ENCODE data around the gene OPN5.

The OPN5 gene

DNA sequence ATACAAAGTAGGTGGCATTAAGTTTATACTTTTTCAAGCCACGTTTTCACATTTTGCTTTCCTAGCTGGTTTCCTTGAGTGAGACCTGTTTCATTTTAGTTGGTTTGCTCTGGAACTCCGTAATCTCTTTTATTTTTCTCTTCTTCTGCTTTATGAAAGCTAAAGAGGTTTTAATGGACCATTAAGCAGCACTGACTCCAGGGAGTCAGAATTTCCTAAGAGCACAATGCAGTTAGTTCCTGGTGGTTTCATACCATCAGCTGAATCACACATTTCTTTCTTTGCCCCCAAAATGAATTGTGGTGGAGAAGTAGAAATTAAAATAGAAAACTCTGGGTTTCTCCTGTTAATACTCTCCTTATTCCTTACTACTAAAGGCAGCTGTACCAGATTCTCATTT is 3.4 kb downstream of the OPN5 start:
- no peak for DNase-seq (ENCODE audit: low spot score)
- in situ Hi-C loops (cut with MboI; ENCODE audit: low pct_unique_long_range_greater_than_20kb, low sequenced_read_pairs, unreplicated experiment), result loop anchor here (25.0 kb wide), 1 partner anchor 1627 kb away; no protein-coding TSS in a partner anchor
- TF ChIP-seq, protein P1, sequence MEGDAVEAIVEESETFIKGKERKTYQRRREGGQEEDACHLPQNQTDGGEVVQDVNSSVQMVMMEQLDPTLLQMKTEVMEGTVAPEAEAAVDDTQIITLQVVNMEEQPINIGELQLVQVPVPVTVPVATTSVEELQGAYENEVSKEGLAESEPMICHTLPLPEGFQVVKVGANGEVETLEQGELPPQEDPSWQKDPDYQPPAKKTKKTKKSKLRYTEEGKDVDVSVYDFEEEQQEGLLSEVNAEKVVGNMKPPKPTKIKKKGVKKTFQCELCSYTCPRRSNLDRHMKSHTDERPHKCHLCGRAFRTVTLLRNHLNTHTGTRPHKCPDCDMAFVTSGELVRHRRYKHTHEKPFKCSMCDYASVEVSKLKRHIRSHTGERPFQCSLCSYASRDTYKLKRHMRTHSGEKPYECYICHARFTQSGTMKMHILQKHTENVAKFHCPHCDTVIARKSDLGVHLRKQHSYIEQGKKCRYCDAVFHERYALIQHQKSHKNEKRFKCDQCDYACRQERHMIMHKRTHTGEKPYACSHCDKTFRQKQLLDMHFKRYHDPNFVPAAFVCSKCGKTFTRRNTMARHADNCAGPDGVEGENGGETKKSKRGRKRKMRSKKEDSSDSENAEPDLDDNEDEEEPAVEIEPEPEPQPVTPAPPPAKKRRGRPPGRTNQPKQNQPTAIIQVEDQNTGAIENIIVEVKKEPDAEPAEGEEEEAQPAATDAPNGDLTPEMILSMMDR (IDR thresholded peaks at IDR 0.05; ENCODE audit: extremely low read depth, insufficient read depth, missing control alignments), result no peak

DNA sequence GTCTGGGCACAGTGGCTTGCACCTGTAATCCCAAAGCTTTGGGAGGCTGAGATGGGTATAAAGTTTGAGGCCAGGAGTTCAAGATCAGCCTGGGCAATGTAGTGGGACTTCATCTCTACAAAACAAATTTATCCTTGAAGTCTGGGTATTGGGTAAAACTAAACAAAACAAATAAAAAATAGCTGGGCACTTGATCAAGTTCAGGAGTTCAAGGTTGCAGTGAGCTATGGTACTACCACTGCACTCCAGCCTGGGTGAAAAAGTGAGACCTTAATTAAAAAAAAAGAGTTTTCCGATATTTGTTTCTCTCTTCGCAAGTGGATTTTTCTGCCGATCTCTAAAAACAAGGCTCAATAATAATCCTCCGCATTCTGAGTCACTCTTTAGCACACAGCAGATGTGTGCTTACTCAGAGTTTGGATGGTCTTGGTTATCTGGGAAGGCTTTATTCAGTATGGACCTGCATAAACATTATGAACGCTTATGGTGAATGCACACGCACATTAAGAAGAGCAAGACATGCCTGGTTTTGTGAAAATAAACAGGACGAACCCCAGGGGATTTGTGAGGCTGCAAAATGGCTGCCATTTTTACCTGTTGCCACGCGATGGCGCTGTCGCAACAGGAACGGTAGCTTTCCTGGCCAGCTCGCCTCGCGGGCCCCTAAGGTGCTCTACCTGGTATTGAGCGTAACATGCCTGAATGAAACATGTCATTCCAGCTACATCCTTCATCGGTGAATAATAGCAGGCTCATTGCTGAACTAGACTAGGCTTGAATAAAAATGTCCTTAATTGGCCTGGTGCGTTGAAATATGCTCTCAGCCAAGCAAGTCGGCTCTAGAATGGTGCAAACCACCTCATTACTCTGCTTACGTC is 6.0 kb downstream of the OPN5 start:
- TF ChIP-seq, protein P1 (IDR thresholded peaks at IDR 0.05; ENCODE audit: extremely low read depth, insufficient read depth, missing control alignments), result peak; percentile 92
- DNase-seq (ENCODE audit: low spot score), result peak; percentile 44
- in situ Hi-C loops (cut with MboI; ENCODE audit: low pct_unique_long_range_greater_than_20kb, low sequenced_read_pairs, unreplicated experiment), result loop anchor here (25.0 kb wide), 1 partner anchor 1624 kb away; no protein-coding TSS in a partner anchor

DNA sequence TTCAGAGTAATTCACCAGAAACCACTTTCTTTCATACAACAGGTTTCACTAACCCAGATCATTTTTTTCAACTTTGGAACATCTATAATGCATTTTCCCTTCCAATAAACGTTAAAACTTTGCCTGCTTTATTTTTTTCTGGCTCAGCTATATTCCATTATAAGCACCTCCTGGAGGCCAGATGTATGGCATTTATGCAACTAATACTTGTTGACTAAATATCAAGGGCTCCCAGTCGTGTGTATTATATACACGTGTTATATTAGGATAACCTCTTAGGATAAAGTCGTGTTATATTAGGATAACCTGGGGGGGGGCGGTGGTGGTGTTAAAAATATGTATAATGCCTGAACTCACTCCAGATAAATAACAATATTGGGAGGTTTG is 6.7 kb downstream of the OPN5 start:
- in situ Hi-C loops (cut with MboI; ENCODE audit: low pct_unique_long_range_greater_than_20kb, low sequenced_read_pairs, unreplicated experiment), result loop anchor here (25.0 kb wide), 1 partner anchor 1624 kb away; no protein-coding TSS in a partner anchor
- TF ChIP-seq, protein P1 (IDR thresholded peaks at IDR 0.05; ENCODE audit: extremely low read depth, insufficient read depth, missing control alignments), result no peak

DNA sequence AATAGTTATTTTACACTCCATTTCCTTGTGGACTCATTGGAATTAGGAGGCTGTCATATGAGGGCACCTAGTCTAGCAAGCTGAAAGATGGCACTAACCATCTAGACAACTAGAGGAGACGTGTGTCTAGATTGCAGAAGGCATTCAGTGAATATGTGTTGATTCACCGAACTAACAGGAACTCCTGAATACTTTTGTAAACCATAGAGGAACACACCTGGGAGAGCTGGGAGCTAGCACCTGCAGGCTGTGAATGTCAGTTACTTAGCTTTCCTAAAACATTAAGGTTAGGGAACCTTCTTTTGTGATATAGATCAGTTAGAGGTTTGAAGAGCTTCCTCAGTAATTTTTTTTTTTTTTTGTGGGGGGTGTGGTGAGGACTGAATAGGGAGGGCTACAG is 7.7 kb downstream of the OPN5 start:
- in situ Hi-C loops (cut with MboI; ENCODE audit: low pct_unique_long_range_greater_than_20kb, low sequenced_read_pairs, unreplicated experiment), result loop anchor here (25.0 kb wide), 1 partner anchor 1623 kb away; no protein-coding TSS in a partner anchor
- TF ChIP-seq, protein P1 (IDR thresholded peaks at IDR 0.05; ENCODE audit: extremely low read depth, insufficient read depth, missing control alignments), result no peak
- DNase-seq (ENCODE audit: low spot score), result no peak

More for the DNA sequence above, 6.7 kb downstream of the OPN5 start:
- no peak for DNase-seq (ENCODE audit: low spot score)

DNA sequence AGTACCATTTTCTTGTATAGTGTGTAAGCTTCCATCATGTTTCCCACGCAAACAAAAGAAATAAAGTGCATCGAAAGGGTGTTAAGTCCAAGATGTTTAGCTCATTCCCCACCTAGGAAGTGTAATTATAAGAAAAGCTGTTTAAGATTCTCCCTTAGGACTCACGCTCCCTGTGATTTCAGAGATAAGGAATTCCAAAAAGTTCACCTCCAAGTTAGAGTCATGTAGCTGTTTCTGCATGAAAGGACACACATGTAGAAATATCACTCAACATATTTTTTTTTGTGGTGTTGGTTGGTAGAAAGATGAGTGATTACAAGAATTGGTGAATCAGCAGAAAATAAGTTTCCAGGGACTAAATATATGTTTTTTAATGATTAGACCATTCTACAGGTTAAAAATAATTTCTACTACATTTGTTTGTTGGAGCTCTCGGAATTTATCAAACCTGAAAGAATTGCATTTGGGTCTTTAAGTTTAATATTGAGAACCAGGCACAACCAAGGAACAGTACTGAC is 10.4 kb downstream of the OPN5 start:
- in situ Hi-C loops (cut with MboI; ENCODE audit: low pct_unique_long_range_greater_than_20kb, low sequenced_read_pairs, unreplicated experiment), result loop anchor here (25.0 kb wide), 1 partner anchor 1620 kb away; no protein-coding TSS in a partner anchor
- TF ChIP-seq, protein P1 (IDR thresholded peaks at IDR 0.05; ENCODE audit: extremely low read depth, insufficient read depth, missing control alignments), result no peak
- no peak for DNase-seq (ENCODE audit: low spot score)

DNA sequence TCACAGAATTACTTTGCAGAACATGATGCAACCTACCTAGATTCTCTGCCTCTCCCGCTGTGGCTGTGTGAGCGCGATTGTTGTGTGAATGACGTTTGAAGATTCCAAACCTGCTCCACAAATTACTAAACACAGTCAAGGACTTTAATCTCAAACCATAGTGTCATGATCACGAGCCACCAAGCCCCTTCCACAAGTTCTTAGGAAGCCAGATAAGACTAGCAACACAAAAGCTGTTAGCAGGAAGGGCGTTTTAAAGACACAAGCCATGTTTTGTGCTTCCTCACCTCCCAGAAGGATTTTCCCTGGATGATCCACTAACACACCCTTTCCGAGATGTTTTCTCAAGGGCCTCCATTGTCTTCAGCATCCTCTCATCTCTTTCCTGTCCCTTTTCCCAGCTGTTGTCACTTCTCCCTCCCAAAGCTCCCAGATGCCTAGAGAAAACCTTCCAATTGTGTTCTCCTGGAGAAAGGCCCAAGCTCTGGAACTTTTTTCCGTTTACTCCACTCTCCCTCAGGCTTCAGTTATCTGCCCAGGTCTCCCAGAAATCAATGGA is 12.8 kb downstream of the OPN5 start:
- in situ Hi-C loops (cut with MboI; ENCODE audit: low pct_unique_long_range_greater_than_20kb, low sequenced_read_pairs, unreplicated experiment), result loop anchor here (25.0 kb wide), 1 partner anchor 1618 kb away; no protein-coding TSS in a partner anchor
- TF ChIP-seq, protein P1 (IDR thresholded peaks at IDR 0.05; ENCODE audit: extremely low read depth, insufficient read depth, missing control alignments), result no peak
- DNase-seq (ENCODE audit: low spot score), result no peak
